HepG2 (cell line): Measurements from ENCODE around the gene C1orf159. TPM values are rescaled to one million over a fixed set of nuclear protein-coding genes. Genes with fewer than 3 reads are reported as not detected.

Experiments
- ETS1 ChIP-seq: sonication (generic); formaldehyde crosslinking; IDR thresholded peaks from 2 replicates; pipeline ENCODE4 v1.4.0; 2020; ENCODE audit warnings: missing genetic modification reagents
- FOXP1 ChIP-seq, 2 experiments: fragments of 450-650 bp in 1 of 2; IDR thresholded peaks; 2 replicates each; pipeline ENCODE4 v1.6.1; 2017 to 2018; ENCODE audit warnings: antibody characterized with exemption in 1 of 2
- HNRNPK ChIP-seq: fragments of 200-400 bp; formaldehyde crosslinking; IDR thresholded peaks from 2 replicates; pipeline ENCODE4 v1.6.1; 2018; ENCODE audit warnings: low read length, low read depth, moderate library complexity, mild to moderate bottlenecking; ENCODE audit not compliant: poor library complexity, severe bottlenecking
- MLX ChIP-seq: IDR thresholded peaks from 2 replicates; pipeline ENCODE4 v1.6.1; 2016
- RBM39 ChIP-seq: fragments of 200-400 bp; formaldehyde crosslinking; IDR thresholded peaks from one replicate; pipeline ENCODE4 v1.6.1; 2018; ENCODE audit warnings: antibody characterized with exemption, mild to moderate bottlenecking, low read depth, low read length; ENCODE audit not compliant: poor library complexity, severe bottlenecking
- REL ChIP-seq: sonication (generic); formaldehyde crosslinking; conservative IDR thresholded peaks from 2 replicates; pipeline ENCODE4 v1.8.0; 2022; ENCODE audit warnings: mild to moderate bottlenecking, missing genetic modification reagents, moderate library complexity
- RNF219 ChIP-seq: sonication (generic); formaldehyde crosslinking; IDR thresholded peaks from 2 replicates; pipeline ENCODE4 v1.5.0; 2020; ENCODE audit warnings: mild to moderate bottlenecking, missing genetic modification reagents
- TOE1 ChIP-seq: sonication (generic); formaldehyde crosslinking; IDR thresholded peaks from 2 replicates; pipeline ENCODE4 v1.4.0; 2020; ENCODE audit warnings: mild to moderate bottlenecking, missing genetic modification reagents
- ZBTB33 ChIP-seq: sonication (generic); formaldehyde crosslinking; IDR thresholded peaks from 2 replicates; pipeline ENCODE4 v1.4.0; 2020; ENCODE audit warnings: missing genetic modification reagents
- ZKSCAN1 ChIP-seq: fragments of 150-350 bp; IDR thresholded peaks from 2 replicates; pipeline ENCODE4 v1.6.1; 2014; ENCODE audit warnings: low read length
- ZNF713 ChIP-seq: sonication (generic); formaldehyde crosslinking; IDR thresholded peaks from 2 replicates; pipeline ENCODE4 v1.4.0; 2020; ENCODE audit warnings: mild to moderate bottlenecking, missing genetic modification reagents
- ZZZ3 ChIP-seq: sonication (generic); formaldehyde crosslinking; IDR thresholded peaks from 2 replicates; pipeline ENCODE4 v1.4.0; 2020; ENCODE audit warnings: missing genetic modification reagents, mild to moderate bottlenecking, borderline replicate concordance
- polyA plus RNA-seq, 8 experiments: library from polyadenylated mRNA; depleted of rRNA in 3 of 8; stranded (reverse) in 7 of 8; unstranded in 1 of 8; fragments of >200 nt; fragmentation: Illumina TruSeq in 4 of 8; extraction: Trizol in 4 of 8; gene quantifications; 2 replicates each; pipeline versions ENCODE4 v1.2.1 to v1.2.3, GENCODE V29; 2011 to 2016; ENCODE audit warnings: low read depth in 4 of 8, missing spikeins in 1 of 8, mixed read lengths in 1 of 8; ENCODE audit not compliant: insufficient read depth in 1 of 8
- total RNA-seq, 5 experiments: library from RNA; depleted of rRNA; stranded (reverse); fragments of >200 nt; fragmentation: Illumina TruSeq; extraction: Trizol; gene quantifications; 2 replicates each; pipeline ENCODE4 v1.2.3, GENCODE V29; 2016; ENCODE audit warnings: low read depth in 1 of 5
- TF ChIP-seq, protein P1 (sequence below): IDR thresholded peaks from 2 replicates; pipeline ENCODE4 v1.6.1; 2012; ENCODE audit warnings: low read depth, low read length, improper control_type of control experiment
- TF ChIP-seq, protein P2 (sequence below): sonication (generic); formaldehyde crosslinking; IDR thresholded peaks from 2 replicates; pipeline ENCODE4 v1.5.0; 2020; ENCODE audit warnings: missing genetic modification reagents
- TF ChIP-seq, protein P3 (sequence below): sonication (generic); formaldehyde crosslinking; IDR thresholded peaks from 2 replicates; pipeline ENCODE4 v1.4.0; 2020; ENCODE audit warnings: missing genetic modification reagents, mild to moderate bottlenecking, borderline replicate concordance

The C1orf159 gene
- total and polyA plus RNA-seq, 2 of the 13 experiments (the other 11 are each of a cell fraction or from before 2014, with no cell fraction given): 3.8 to 6.7 TPM

DNA sequence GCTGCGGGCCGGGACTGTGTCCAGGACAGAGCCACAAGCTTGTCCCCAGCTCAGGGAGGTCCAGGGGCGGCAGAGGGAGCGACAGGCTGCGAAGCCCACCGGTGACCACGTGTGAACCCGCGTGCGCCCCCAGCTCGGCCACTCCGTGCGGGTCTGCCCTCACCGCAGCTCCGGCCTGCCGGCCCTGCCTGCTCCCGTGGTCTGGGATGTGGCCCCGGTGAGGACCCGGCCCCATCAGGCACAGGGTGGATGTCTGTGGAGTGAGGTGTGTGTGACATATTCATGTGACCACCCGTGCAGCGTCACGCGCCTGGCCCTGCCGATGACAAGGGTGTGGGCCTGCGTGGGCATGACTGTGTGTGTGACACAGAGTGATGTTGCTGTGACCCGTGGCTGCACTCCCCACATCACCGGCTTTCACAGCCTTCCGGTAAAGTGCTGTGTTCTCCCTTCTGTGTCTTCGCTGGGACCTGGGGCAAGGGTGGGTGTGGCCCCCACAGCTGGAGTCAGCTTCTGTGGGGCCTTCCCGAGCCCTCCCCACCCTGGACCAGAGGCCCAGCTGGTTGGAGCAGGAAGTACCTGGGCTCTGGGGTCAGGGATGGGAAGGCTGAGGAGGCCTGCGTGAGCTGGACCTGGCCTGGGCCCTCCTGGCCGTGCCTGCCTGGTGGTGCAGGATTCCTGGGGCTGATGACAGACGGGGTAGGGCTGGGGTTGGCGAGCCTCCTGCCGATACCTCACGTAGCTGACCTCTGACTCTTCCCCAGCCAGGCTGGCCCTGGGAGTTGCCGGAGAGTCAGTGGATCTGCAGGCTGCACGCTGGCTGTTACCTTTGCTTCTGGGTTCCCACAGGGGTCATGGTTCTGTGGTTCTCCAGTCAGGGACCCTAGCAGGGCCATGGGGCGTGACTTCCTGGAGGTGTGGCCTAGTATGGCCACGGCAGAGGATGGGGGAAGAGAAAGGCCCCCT is 45.9 kb downstream of the C1orf159 start (continued):
- no peak for TF ChIP-seq HNRNPK
- TF ChIP-seq, protein P1, sequence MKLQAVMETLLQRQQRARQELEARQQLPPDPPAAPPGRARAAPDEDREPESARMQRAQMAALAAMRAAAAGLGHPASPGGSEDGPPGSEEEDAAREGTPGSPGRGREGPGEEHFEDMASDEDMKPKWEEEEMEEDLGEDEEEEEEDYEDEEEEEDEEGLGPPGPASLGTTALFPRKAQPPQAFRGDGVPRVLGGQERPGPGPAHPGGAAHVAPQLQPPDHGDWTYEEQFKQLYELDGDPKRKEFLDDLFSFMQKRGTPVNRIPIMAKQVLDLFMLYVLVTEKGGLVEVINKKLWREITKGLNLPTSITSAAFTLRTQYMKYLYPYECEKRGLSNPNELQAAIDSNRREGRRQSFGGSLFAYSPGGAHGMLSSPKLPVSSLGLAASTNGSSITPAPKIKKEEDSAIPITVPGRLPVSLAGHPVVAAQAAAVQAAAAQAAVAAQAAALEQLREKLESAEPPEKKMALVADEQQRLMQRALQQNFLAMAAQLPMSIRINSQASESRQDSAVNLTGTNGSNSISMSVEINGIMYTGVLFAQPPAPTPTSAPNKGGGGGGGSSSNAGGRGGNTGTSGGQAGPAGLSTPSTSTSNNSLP: no peak
- no peak for TF ChIP-seq MLX (CRISPR knock-in tag)
- TF ChIP-seq, protein P2, sequence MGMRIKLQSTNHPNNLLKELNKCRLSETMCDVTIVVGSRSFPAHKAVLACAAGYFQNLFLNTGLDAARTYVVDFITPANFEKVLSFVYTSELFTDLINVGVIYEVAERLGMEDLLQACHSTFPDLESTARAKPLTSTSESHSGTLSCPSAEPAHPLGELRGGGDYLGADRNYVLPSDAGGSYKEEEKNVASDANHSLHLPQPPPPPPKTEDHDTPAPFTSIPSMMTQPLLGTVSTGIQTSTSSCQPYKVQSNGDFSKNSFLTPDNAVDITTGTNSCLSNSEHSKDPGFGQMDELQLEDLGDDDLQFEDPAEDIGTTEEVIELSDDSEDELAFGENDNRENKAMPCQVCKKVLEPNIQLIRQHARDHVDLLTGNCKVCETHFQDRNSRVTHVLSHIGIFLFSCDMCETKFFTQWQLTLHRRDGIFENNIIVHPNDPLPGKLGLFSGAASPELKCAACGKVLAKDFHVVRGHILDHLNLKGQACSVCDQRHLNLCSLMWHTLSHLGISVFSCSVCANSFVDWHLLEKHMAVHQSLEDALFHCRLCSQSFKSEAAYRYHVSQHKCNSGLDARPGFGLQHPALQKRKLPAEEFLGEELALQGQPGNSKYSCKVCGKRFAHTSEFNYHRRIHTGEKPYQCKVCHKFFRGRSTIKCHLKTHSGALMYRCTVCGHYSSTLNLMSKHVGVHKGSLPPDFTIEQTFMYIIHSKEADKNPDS: peak; percentile 26; the same call in 1 of the 2 replicates
- TF ChIP-seq RBM39: no peak
- no peak for TF ChIP-seq ZNF713 (CRISPR knock-in tag)
- no peak for TF ChIP-seq ETS1 (CRISPR knock-in tag)
- no peak for TF ChIP-seq RNF219 (CRISPR knock-in tag)
- TF ChIP-seq ZKSCAN1: no peak
- 0 out of 2 replicates have a peak, but pooled peaks have one; percentile 15 for TF ChIP-seq REL (CRISPR knock-in tag)
- TF ChIP-seq ZBTB33 (CRISPR knock-in tag): no peak
- no peak for TF ChIP-seq TOE1 (CRISPR knock-in tag)
- TF ChIP-seq FOXP1 (IDR thresholded peaks at IDR 0.05): no peak
- no peak for TF ChIP-seq FOXP1 (CRISPR knock-in tag; IDR thresholded peaks at IDR 0.05)
- peak; percentile 48; the same call in 1 of the 2 replicates for TF ChIP-seq ZZZ3 (CRISPR knock-in tag)
- TF ChIP-seq, protein P3, sequence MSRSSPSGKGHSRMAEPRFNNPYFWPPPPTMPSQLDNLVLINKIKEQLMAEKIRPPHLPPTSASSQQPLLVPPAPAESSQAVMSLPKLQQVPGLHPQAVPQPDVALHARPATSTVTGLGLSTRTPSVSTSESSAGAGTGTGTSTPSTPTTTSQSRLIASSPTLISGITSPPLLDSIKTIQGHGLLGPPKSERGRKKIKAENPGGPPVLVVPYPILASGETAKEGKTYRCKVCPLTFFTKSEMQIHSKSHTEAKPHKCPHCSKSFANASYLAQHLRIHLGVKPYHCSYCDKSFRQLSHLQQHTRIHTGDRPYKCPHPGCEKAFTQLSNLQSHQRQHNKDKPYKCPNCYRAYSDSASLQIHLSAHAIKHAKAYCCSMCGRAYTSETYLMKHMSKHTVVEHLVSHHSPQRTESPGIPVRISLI: no peak
